ENCODE measurements around the gene MYBPC1.

- TF ChIP-seq CTCF (IDR thresholded peaks at IDR 0.05) (no peak), EZH2phosphoT487 (IDR thresholded peaks at IDR 0.05; ENCODE audit: borderline replicate concordance, low read depth) (no peak), RCOR1 (IDR thresholded peaks at IDR 0.05; ENCODE audit: low read length) (no peak), RXRA (IDR thresholded peaks at IDR 0.05; ENCODE audit: borderline replicate concordance, low read depth) (no peak)
Observed at GRCh38 chr12:101567918-101568317, 26.9 kb upstream of the MYBPC1 start.

All from SK-N-SH (cell line).